ENCODE measurements around the gene ZNRD2.

GRCh38 chr11:65576867-65577755 lies 6.8 kb downstream of the ZNRD2 start:
- no peak for TF ChIP-seq CTCF (IDR thresholded peaks at IDR 0.05; ENCODE audit: low read depth, low read length)
- TF ChIP-seq POLR2A (IDR thresholded peaks at IDR 0.05; ENCODE audit: extremely low read depth, insufficient read length) = no peak

All from NB4 (cell line).